NCI-H2196 (cell line): Measurements from ENCODE around the gene SURF6.
"Not testable (repeated sequence)": the region's sequence is repeated elsewhere in the genome, so short reads cannot be mapped to it uniquely, and the experiment has no call there.

Experiments used
- DNase-seq: peaks from one replicate; lab custom pipeline; 2025; ENCODE audit not compliant: unreplicated experiment; lab: John Stamatoyannopoulos, UW

Gene SURF6

DNA sequence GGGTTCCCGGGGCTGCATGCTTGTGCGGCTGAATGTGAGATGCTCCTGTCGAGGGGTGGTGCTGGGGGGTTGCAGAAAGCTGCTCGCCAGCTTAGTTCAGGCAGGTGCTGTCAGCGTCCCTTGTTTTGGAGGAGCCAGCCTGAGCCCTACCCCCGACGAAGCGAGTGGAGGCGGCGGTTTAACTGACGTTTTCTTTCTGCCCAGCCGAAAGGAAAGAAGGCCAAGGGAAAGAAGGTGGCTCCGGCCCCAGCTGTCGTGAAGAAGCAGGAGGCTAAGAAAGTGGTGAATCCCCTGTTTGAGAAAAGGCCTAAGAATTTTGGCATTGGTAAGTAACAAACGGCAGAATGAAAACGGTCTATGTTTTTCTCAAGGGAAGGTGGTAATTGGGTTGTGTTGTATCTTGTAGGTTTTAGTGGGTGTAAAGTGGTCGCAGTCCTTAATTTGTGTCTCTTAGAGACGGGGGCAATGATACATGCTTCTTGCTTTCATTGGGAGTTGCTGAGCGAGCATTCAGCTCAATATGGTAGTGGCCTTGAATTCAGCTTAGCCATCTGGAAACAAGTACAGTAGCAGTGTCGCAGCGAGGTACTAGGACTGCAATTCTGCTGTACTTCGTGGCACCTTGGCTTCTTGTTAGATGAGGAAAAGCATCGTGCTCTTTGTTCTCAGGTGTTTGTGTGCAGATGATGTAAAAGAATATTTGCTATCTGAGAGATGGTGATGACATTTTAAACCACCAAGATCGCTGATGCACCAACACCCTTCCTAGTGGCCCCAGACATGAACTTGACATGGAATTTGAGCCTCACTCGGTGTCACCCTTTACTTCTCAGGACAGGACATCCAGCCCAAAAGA lies 13.0 kb upstream of the SURF6 start:
- no peak for DNase-seq

- DNase-seq, result peak; percentile 89
These were observed 12.2 kb upstream of the SURF6 start, which contains the start of the genes MED22 and RPL7A for GRCh38 chr9:133347985-133348717. MED22 (minus strand) TSS chr9:133348131; CDS start chr9:133346662, 1,469 bp downstream. RPL7A (plus strand) TSS chr9:133348218; CDS start chr9:133348244, 26 bp downstream.

DNA sequence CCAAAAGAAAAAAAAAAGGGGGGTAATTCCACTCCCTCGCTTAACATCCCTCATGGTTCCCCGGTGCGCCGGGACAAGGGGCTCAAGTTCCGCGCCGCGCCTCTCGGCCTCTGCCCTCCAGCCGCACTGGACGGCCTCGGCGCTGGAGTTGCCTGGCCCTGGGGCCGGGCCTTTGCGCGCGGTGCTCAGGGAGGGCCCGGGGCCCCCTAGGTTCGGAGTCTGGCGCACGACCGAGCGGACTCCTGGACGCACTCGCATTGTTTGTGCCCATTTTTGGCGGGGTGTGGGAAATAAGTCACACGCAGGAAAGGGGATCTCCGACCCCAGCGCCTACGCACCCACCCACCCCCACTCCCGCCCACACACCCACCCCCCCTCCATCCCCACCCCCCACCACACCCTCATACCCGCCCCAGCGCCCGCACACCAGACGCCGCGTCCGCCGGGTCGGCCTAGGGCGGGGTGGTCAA lies 11.6 kb upstream of the SURF6 start:
- no peak for DNase-seq

- no peak for DNase-seq
These were observed 10.2 kb upstream of the SURF6 start for GRCh38 chr9:133346021-133346785.

DNA sequence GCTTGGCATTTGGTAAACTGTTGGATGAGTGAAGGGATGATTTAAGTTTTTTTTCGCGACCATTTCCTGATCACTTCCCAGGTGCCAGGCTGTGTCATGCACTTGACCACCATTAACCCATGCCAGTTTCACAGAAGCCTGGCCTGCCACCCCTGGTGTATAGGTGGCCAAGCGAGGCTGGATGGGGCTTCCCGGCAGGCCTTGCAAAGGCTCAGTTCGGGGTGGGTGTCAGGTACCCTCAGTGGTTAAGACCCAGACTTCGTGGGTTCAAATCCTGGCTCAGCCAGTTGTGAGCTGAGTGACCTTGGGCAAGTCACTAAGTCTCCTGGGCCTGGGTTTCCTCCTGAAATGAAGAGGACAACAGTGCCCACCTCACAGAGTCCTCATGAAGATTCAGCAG lies 9.6 kb upstream of the SURF6 start:
- DNase-seq, result no peak

DNA sequence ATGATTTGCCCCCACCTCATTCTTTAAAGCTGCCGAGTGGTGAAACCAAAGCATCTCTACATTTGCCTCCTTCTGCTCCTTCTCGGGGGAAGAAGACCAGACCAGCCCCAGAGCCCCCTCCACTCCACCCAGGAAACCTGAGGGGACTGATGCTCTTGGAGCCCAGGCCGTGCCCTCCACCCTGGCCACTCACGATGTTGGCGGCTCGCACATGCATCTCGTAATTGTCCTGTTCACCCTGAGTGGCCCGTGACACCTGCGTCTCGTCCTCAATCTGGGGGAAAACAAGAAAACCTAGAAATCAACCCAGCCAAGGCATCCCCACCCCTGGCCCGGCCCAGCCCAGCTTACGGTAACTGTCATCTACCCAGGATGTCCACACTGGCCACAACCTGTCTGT lies 9.0 kb upstream of the SURF6 start:
- DNase-seq, result no peak

GRCh38 chr9:133344071-133344470 lies 8.1 kb upstream of the SURF6 start:
- no peak for DNase-seq

DNA sequence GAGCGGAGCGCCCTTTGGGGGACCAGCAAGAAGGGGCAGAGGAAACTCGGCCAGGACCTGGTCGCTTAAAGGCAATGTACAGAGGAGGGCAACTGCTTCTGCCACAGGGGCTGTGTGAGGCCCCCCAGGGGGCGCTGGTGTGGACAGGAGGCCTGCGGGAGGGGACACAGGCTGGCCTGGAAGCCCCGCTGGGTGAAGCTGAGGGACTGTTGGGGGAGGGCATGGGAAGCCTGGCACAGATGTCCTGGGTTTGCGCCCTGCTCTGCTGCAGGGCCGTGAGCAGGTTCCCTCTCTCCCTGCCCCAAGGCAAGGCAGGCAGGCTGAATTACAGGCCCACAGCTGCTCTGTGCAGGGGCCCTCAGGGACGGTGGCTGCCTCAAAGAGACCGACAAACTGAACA lies 6.6 kb upstream of the SURF6 start:
- no peak for DNase-seq

DNA sequence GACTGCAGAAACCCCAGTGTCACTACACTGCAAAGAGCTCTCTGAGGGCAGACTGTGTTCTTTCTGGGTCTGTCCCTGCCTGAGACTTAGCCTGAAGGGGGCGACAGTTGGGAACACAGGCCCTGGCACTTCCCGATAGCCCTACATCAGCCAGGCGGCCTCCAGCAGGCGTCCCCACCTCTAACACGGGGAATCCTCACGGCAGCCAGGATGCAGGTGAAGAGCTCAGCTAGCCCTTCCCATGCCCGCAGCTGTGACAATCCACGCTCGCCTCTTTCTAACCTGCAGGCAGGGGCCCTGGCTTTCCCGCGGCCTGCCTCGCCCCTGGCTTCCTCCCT lies 6.0 kb upstream of the SURF6 start:
- no peak for DNase-seq

DNA sequence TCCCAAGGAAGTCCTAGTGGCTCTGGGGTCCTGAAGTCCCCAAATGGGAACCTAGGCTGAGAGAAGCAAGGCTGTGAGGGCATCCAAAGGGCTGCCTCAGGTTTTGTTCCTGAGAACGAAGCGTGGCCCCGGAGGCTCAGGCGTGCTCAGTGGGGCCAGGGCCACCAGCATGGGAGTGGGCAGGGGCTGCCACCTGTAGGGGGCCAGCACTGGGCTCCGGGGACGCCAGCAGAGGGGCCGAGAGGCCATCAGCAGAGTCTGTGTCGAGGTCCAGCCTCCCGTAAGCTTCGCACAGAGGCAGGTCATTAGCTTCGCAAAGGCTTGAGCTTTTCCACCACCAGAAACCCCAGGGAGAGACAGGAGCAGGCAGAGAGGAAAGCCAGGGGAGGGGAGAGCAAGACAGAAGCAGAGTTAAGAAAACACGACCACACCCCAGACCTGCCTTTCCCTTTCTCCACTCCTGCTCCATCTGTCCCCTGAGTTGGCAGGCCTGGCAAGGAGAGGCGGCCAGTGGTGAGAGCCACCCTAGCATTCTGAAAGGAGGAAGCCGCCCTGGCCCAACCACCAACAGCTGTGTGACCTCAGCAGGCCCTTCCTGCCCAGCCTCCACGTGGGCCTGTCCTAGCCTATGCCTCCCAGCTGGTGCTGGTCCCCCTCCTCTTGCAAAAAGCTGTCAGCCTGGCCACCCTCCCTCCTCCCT lies 5.5 kb upstream of the SURF6 start:
- DNase-seq, result no peak

DNA sequence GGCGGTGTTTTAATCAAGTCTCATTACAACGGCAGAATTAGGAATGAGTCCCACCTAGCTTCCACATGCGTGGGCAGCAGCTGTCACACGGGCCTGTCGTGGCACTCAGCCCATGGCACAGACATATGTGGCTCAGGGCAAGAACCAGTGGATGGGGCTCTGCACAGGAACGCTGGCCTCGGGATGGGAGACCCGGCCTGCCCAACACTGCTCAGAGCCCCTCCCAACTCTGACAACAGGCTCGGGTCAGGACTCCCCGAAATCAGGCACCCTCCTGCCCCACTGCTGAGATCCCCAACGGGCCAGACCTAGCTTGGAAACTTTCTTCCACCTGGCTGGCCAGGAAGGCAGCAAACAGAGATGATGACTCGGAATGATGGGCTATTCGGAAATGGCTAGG lies 4.9 kb upstream of the SURF6 start:
- no peak for DNase-seq

- DNase-seq, result no peak
These were observed 4.3 kb upstream of the SURF6 start for GRCh38 chr9:133340256-133340655.

DNA sequence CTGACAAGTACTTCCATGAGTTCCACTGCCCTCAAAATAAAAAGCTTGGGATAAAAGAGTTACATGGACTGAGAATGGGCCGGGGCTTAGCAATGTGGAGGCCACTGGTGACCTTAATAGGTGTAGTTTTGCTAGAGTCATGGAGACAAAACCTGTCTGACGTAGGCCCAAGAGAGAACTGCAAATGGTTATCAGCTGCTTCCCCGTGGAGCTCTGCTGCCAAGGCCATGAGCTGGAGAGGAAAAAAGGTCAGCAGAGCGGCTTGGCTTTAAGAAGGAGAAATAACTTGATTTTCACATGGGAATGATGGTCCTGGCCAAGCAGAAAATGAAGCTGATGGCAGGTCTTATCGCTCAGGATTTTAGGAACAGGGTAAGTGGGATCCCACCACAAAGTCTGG lies 3.7 kb upstream of the SURF6 start:
- DNase-seq, result no peak

DNA sequence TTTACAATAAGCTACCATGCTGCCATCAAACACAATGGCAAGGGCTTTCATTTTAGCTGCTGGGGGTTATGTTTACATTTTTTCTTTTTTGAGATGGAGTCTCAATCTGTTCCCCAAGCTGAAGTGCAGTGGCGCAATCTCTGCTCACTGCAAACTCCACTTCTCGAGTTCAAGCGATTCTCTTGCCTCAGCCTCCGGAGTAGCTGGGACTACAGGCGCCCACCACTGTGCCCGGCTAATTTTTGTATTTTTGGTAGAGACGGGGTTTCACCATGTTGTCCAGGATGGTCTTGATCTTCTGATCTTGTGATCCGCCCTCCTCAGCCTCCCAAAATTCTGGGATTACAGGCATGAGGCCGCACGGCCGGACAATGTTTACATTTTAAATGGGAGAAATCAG lies 1.1 kb downstream of the SURF6 start:
- not testable (repeated sequence) for DNase-seq

- peak; percentile 14 for DNase-seq
These were observed 1.8 kb downstream of the SURF6 start for GRCh38 chr9:133334161-133334560.

- DNase-seq, result no peak
These were observed 2.4 kb downstream of the SURF6 start for GRCh38 chr9:133333566-133333965.

- no peak for DNase-seq
These were observed 3.0 kb downstream of the SURF6 start for GRCh38 chr9:133333011-133333410.

DNA sequence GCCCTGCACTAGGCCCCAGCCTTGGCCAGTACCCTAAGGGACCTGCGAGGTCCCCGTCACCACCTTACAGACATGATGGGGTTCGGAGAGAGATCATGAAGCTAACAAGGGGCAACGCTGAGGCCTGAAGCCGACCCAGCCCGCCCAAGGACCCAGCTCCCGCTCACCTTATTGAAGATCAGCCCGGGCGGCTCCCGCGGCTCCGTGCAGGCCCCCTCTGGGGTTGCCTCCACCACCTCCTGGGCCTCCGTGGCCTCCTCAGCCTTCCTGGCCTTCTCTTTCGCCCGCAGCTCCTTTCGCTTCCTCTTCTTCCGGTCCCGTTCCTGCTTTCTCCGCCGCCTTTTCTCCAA lies 3.6 kb downstream of the SURF6 start:
- DNase-seq, result no peak

DNA sequence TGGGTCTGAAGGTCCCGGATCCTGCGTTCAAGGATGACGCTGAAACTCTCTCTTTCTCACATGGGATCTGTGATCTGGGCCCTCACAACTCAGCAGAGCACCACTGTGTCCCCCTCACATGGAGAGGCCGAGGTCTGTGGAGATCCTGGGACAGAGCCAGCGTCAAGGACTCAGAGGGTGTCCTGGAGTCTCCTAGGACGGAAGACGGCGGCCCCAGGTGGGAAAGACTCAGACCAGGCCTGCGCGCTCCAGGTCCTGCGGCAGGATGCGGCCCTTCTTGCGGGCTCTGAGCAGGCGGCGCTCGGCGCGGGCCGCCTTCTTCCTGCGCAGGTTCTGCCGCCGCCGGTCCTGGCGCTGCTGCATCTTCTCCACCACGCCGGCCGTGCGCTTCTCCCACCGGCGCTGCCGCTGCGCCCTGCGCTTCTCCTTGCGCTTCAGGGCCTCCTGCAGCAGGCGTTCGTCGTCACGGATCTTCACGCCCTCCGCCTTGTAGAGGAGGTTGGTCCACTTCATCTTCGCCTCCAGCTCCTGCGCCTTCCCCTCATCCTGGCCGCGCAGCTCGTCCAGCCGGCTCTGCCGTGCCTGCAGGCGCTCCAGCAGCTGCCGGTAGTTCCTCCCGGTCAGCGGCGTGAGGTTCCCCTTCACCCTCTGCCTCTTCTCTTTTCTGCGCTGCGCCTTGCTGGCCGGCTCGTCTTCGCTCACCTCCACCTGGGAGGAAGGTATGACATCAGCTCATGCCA lies 4.2 kb downstream of the SURF6 start:
- no peak for DNase-seq

DNA sequence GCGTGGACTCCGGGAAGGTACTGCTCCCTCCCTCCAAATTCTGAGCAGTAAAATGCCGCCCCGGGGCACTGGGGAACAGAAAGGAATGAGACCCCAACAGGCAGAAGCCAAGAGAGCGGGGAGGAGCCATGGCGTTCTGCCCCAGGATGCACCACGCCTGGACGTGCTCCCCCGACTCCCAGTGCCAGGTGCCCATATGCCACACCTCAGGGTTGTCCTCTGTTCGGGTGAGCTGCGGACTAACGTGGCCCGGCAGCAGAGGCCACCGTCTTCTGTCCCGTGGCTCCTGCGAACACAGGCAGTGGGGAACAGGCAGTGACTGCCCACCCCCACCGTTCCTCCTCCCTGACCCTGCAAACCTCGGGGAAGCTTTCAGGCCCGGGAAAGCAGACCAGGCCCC lies 4.8 kb downstream of the SURF6 start:
- DNase-seq, result no peak
